Adrenal gland (tissue), 12 donors: Measurements from ENCODE around the gene PDZRN3. TPM values are rescaled to one million over a fixed set of nuclear protein-coding genes. Genes with fewer than 3 reads are reported as not detected.
A peak's percentile ranks its signal among the peaks of the same experiment; 100 is the strongest.

ENCODE experiments used
- DNase-seq, 7 donors: peaks; one replicate each; pipeline ENCODE4 v3.0.0-alpha.2; 2019 to 2020
- H3K27ac ChIP-seq, 5 donors: fragments of 200-600 bp; sonication (generic) in 4 of 5; 1 replicate in 3 of 5; 2 replicates in 2 of 5; pipeline versions ENCODE4 v1.5.1 to v1.8.0; 2016 to 2020; ENCODE audit warnings: mild to moderate bottlenecking in 1 of 5
- H3K27me3 ChIP-seq: fragments of 200-600 bp; 2 replicates; pipeline ENCODE4 v1.8.0; 2021
- H3K36me3 ChIP-seq, 2 donors: fragments of 200-600 bp; replicated peaks in 1 of 2; 1 replicate in 1 of 2; 2 replicates in 1 of 2; pipeline versions ENCODE4 v1.5.1 to v1.8.0; 2018 to 2022
- H3K4me1 ChIP-seq, 2 donors: fragments of 200-600 bp; replicated peaks in 1 of 2; 1 replicate in 1 of 2; 2 replicates in 1 of 2; pipeline versions ENCODE4 v1.5.1 to v1.8.0; 2018 to 2021
- H3K4me3 ChIP-seq, 4 donors: fragments of 200-600 bp; sonication (generic) in 3 of 4; one replicate each; pipeline ENCODE4 v1.5.1; 2016 to 2018
- H3K9me3 ChIP-seq, 3 donors: fragments of 200-600 bp; sonication (generic) in 1 of 3; replicated peaks in 1 of 3; 1 replicate in 2 of 3; 2 replicates in 1 of 3; pipeline versions ENCODE4 v1.5.1 to v1.8.0; 2016 to 2021
- POLR2A ChIP-seq, 2 donors: fragments of 450-650 bp; IDR thresholded peaks; one replicate each; pipeline ENCODE4 v1.6.1; 2017; ENCODE audit warnings: antibody characterized with exemption in 2 of 2, mild to moderate bottlenecking in 2 of 2, moderate library complexity in 1 of 2
- WGBS, 4 donors: extraction: QIAGEN DNeasy Blood & Tissue Kit in 2 of 4; methylation state at CpG; one replicate each; pipeline versions ENCODE4 v1.1.5 to v1.1.7; 2013 to 2017; 5-methylcytosine and 5-hydroxymethylcytosine counted together
- intact Hi-C, 2 donors: fragments of 100-400 bp; cut with DNase I; formaldehyde crosslinking; loops; one replicate each; pipeline versions ENCODE4 v1.14.1 to v1.15.0; 2022 to 2023
- polyA plus RNA-seq, 3 donors: library from polyadenylated mRNA; stranded (reverse); fragments of 200-250 nt in 2 of 3; fragments of 350-450 nt in 1 of 3; fragmentation: Illumina TruSeq in 1 of 3; extraction: RNeasy Lipid Tissue Mini Kit (QIAGEN cat#74804) in 1 of 3; gene quantifications; one replicate each; pipeline ENCODE4 v1.2.3, GENCODE V29; 2013 to 2014
- total RNA-seq, 9 donors: library from RNA; depleted of rRNA in 4 of 9; stranded (reverse); fragments of >200 nt in 4 of 9; fragments of 120-200 nt in 1 of 9; fragmentation: NEBNext Ultra II Directional in 1 of 9; extraction: Animal tissue kit (Norgen Biotek cat#: 25700) in 1 of 9; gene quantifications; one replicate each; pipeline versions ENCODE4 v1.1.0 to v1.2.4, GENCODE V29; 2013 to 2023
- TF ChIP-seq, protein P1 (sequence below), 6 experiments: fragments of 450-650 bp in 4 of 6; fragments of 200-600 bp in 2 of 6; sonication (generic) in 1 of 6; IDR thresholded peaks; 1 replicate in 5 of 6; 2 replicates in 1 of 6; pipeline versions ENCODE4 v1.5.1 to v1.8.0; 2016 to 2021; ENCODE audit warnings: antibody characterized with exemption in 6 of 6, mild to moderate bottlenecking in 2 of 6, moderate library complexity in 1 of 6
- donor health status: healthy with polysubstance abuse.
- donor health status: Bipolar disorder and iron deficiency.
- donor health status: DM: yes; HTN: yes; CAD: no.
- donor health status: DM: no; HTN: no; CAD: no.
- donor health status: DM: no; HTN: no; CAD: no.
- donor health status: DM: yes; HTN: yes; CAD: no.

PDZRN3 gene
- total and polyA plus RNA-seq, 12 donors = 11.5 to 126 (median 64.1) TPM

GRCh38 chr3:73379465-73379864 is 245.3 kb downstream of the PDZRN3 start:
- Histone ChIP-seq H3K4me3 (no peak overlapping the region), H3K4me1 (no peaks in the 10 kb centered on the region), H3K9me3 (no peaks in the 10 kb centered on the region), H3K27me3 (no peaks in the 10 kb centered on the region), H3K27ac (no peak overlapping the region), H3K36me3 (peaks cover 0 to 21% of the 10 kb centered on the region in 2 donors)
- DNase-seq = no peak
- TF ChIP-seq, protein P1, sequence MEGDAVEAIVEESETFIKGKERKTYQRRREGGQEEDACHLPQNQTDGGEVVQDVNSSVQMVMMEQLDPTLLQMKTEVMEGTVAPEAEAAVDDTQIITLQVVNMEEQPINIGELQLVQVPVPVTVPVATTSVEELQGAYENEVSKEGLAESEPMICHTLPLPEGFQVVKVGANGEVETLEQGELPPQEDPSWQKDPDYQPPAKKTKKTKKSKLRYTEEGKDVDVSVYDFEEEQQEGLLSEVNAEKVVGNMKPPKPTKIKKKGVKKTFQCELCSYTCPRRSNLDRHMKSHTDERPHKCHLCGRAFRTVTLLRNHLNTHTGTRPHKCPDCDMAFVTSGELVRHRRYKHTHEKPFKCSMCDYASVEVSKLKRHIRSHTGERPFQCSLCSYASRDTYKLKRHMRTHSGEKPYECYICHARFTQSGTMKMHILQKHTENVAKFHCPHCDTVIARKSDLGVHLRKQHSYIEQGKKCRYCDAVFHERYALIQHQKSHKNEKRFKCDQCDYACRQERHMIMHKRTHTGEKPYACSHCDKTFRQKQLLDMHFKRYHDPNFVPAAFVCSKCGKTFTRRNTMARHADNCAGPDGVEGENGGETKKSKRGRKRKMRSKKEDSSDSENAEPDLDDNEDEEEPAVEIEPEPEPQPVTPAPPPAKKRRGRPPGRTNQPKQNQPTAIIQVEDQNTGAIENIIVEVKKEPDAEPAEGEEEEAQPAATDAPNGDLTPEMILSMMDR (IDR thresholded peaks at IDR 0.05) = no peak
- TF ChIP-seq POLR2A (IDR thresholded peaks at IDR 0.05) = no peak
- intact Hi-C loops = no loop called here
- 62 to 79% (median 72%) methylated on average over 2 of the region's 2 CpGs for WGBS, 4 donors

- Histone ChIP-seq H3K4me3 (no peak overlapping the region), H3K9me3 (no peaks in the 10 kb centered on the region), H3K27me3 (no peaks in the 10 kb centered on the region), H3K4me1 (no peaks in the 10 kb centered on the region), H3K27ac (no peak overlapping the region), H3K36me3 (peaks cover 0 to 9% of the 10 kb centered on the region in 2 donors)
- TF ChIP-seq, protein P1 (IDR thresholded peaks at IDR 0.05) = no peak
- TF ChIP-seq POLR2A (IDR thresholded peaks at IDR 0.05) = no peak
- intact Hi-C loops = no loop called here
- DNase-seq = no peak
- WGBS, 4 donors = 66 to 81% (median 72%) methylated on average over 2 of the region's 2 CpGs
These were observed 246.5 kb downstream of the PDZRN3 start for GRCh38 chr3:73378207-73378606.

- Histone ChIP-seq H3K9me3 (no peaks in the 10 kb centered on the region), H3K4me3 (peak overlapping the region in 1 of 4 donors; percentile 6), H3K27ac (no peak overlapping the region), H3K4me1 (no peaks in the 10 kb centered on the region), H3K36me3 (no peaks in the 10 kb centered on the region), H3K27me3 (no peaks in the 10 kb centered on the region)
- no peak for TF ChIP-seq POLR2A (IDR thresholded peaks at IDR 0.05)
- TF ChIP-seq, protein P1 (IDR thresholded peaks at IDR 0.05) = no peak
- peak; percentile 56 to 87 (median 76) for DNase-seq
- WGBS, 4 donors = 55 to 70% (median 64%) methylated on average over 9 to 12 of the region's 12 CpGs
- intact Hi-C loops = no loop called here
These were observed 258.9 kb downstream of the PDZRN3 start for GRCh38 chr3:73365756-73366397.

- no peak for DNase-seq
- no peak overlapping the region for H3K4me3 ChIP-seq
- H3K36me3 ChIP-seq = no peaks in the 10 kb centered on the region
- no peak overlapping the region for H3K27ac ChIP-seq
- TF ChIP-seq, protein P1 (IDR thresholded peaks at IDR 0.05) = no peak
- no peak for TF ChIP-seq POLR2A (IDR thresholded peaks at IDR 0.05)
- H3K4me1 ChIP-seq = no peaks in the 10 kb centered on the region
- no peaks in the 10 kb centered on the region for H3K9me3 ChIP-seq
- intact Hi-C loops = no loop called here
- 45 to 85% (median 80%) methylated on average over 1 of the region's 1 CpG for WGBS, 4 donors
- H3K27me3 ChIP-seq = no peaks in the 10 kb centered on the region
These were observed 260.2 kb downstream of the PDZRN3 start for GRCh38 chr3:73364517-73364916.
